ENCODE data around the gene TAB2. TPM values are rescaled to one million over a fixed set of nuclear protein-coding genes. Genes with fewer than 3 reads are reported as not detected.
A peak's percentile ranks its signal among the peaks of the same experiment; 100 is the strongest.

TAB2 gene
- total and polyA plus RNA-seq, 2 experiments from 2014 or later, result 13.8 to 39.0 TPM

DNA sequence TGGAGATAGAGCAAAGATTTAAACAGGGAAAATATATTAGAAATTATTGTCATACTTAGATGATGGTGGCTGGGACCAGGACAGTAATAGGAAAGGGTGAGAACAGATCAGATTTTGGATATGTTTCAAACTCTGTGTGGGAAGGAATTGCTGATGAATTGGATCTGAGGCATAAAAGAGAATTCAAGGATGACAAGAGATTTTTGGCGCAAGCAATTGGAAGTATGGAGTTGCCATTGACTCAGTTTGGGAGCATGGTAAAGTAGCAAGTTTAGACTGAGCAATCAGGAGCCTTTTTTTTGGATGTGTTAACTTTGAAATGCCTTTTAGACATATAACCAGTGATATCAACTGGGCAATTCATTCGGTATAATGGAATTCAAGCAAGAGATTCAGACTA, 14.4 kb downstream of the TAB2 start:
- TF ChIP-seq, protein P1, sequence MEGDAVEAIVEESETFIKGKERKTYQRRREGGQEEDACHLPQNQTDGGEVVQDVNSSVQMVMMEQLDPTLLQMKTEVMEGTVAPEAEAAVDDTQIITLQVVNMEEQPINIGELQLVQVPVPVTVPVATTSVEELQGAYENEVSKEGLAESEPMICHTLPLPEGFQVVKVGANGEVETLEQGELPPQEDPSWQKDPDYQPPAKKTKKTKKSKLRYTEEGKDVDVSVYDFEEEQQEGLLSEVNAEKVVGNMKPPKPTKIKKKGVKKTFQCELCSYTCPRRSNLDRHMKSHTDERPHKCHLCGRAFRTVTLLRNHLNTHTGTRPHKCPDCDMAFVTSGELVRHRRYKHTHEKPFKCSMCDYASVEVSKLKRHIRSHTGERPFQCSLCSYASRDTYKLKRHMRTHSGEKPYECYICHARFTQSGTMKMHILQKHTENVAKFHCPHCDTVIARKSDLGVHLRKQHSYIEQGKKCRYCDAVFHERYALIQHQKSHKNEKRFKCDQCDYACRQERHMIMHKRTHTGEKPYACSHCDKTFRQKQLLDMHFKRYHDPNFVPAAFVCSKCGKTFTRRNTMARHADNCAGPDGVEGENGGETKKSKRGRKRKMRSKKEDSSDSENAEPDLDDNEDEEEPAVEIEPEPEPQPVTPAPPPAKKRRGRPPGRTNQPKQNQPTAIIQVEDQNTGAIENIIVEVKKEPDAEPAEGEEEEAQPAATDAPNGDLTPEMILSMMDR (IDR thresholded peaks at IDR 0.05; ENCODE audit: low read depth, low read length), result no peak
- Histone ChIP-seq H3K27me3 (no peaks in the 10 kb centered on the region), H3K9me3 (ENCODE audit: low read depth) (no peaks in the 10 kb centered on the region), H3K4me1 (ENCODE audit: low read depth) (peaks cover 75% of the 10 kb centered on the region), H3K36me3 (no peaks in the 10 kb centered on the region), H3K4me3 (no peak overlapping the region), H3K27ac (peak overlapping the region; percentile 50)
- DNase-seq (ENCODE audit: low read depth in 1 of 2, low spot score in 1 of 2), result no peak

GRCh38 chr6:149332602-149333265, 15.2 kb downstream of the TAB2 start:
- Histone ChIP-seq H3K4me3 (no peak overlapping the region), H3K27ac (peak overlapping the region; percentile 50), H3K36me3 (no peaks in the 10 kb centered on the region), H3K27me3 (no peaks in the 10 kb centered on the region), H3K4me1 (ENCODE audit: low read depth) (peaks cover 74% of the 10 kb centered on the region), H3K9me3 (ENCODE audit: low read depth) (no peaks in the 10 kb centered on the region)
- no peak for DNase-seq (ENCODE audit: low read depth in 1 of 2, low spot score in 1 of 2)
- TF ChIP-seq, protein P1 (IDR thresholded peaks at IDR 0.05; ENCODE audit: low read depth, low read length), result no peak

DNA sequence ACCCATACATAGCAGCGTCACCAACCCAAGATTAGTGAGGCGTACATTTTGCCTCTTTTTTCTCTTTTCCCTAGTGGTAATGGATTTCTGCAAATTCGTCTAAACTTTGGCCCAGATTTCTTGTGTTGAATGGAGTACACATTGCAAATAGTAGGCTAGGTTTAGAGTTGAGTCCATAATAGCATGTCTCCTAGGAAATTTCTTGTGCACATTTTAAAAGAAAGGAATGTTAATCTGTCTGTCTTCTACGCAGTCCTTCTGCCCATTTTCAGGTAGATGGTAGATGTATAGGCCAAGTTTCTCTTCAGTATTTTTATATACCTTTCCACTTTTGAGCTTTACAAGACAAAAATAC, 15.7 kb downstream of the TAB2 start:
- Histone ChIP-seq H3K4me1 (ENCODE audit: low read depth) (peaks cover 78% of the 10 kb centered on the region), H3K27me3 (no peaks in the 10 kb centered on the region), H3K9me3 (ENCODE audit: low read depth) (no peaks in the 10 kb centered on the region), H3K27ac (no peak overlapping the region), H3K36me3 (no peaks in the 10 kb centered on the region), H3K4me3 (no peak overlapping the region)
- TF ChIP-seq, protein P1 (IDR thresholded peaks at IDR 0.05; ENCODE audit: low read depth, low read length), result no peak
- DNase-seq (ENCODE audit: low read depth in 1 of 2, low spot score in 1 of 2), result no peak

GRCh38 chr6:149334201-149334600, 16.7 kb downstream of the TAB2 start:
- peak in 1 of 2 donors; percentile 55 for DNase-seq (ENCODE audit: low read depth in 1 of 2, low spot score in 1 of 2)
- H3K27ac ChIP-seq, result no peak overlapping the region

DNA sequence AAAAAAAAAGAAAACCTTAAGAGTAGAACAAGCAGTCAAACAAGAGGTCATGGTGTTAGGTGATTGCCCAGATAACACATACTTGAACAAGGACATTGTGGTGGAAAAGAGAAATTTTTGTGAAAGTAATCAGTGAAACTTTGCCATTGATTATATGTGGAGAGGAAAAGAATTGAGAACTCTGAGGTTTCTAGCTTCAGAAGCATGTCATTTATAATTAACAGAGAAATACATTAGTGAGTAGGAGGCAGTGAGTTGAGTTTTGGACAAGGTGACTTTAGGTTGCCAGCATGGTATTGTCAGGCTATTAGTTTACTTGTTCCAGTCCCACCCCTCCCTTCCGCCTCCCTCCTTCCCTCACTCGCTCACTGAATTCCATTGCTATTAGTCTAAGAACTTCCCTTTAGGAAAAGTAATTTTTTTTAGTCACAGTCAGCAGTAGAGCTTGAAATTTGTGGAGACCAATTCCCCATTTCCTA, 17.2 kb downstream of the TAB2 start:
- Histone ChIP-seq H3K36me3 (no peaks in the 10 kb centered on the region), H3K27ac (no peak overlapping the region), H3K9me3 (ENCODE audit: low read depth) (no peaks in the 10 kb centered on the region), H3K27me3 (no peaks in the 10 kb centered on the region), H3K4me1 (ENCODE audit: low read depth) (peaks cover 75% of the 10 kb centered on the region), H3K4me3 (no peak overlapping the region)
- TF ChIP-seq, protein P1 (IDR thresholded peaks at IDR 0.05; ENCODE audit: low read depth, low read length), result no peak
- DNase-seq (ENCODE audit: low read depth in 1 of 2, low spot score in 1 of 2), result peak in 1 of 2 donors; percentile 74

More at GRCh38 chr6:149334201-149334600, 16.7 kb downstream of the TAB2 start:
- Histone ChIP-seq H3K4me1 (ENCODE audit: low read depth) (peaks cover 77% of the 10 kb centered on the region), H3K4me3 (no peak overlapping the region), H3K27me3 (no peaks in the 10 kb centered on the region), H3K36me3 (no peaks in the 10 kb centered on the region), H3K9me3 (ENCODE audit: low read depth) (no peaks in the 10 kb centered on the region)
- TF ChIP-seq, protein P1 (IDR thresholded peaks at IDR 0.05; ENCODE audit: low read depth, low read length), result no peak
